ENCODE data around the gene PWP1. TPM values are rescaled to one million over a fixed set of nuclear protein-coding genes. Genes with fewer than 3 reads are reported as not detected.

PWP1 gene
- total and polyA plus RNA-seq, 9 of the 15 experiments (the other 6 are each of a cell fraction or from before 2014, with no cell fraction given) = 61.6 to 401 (median 111) TPM

DNA sequence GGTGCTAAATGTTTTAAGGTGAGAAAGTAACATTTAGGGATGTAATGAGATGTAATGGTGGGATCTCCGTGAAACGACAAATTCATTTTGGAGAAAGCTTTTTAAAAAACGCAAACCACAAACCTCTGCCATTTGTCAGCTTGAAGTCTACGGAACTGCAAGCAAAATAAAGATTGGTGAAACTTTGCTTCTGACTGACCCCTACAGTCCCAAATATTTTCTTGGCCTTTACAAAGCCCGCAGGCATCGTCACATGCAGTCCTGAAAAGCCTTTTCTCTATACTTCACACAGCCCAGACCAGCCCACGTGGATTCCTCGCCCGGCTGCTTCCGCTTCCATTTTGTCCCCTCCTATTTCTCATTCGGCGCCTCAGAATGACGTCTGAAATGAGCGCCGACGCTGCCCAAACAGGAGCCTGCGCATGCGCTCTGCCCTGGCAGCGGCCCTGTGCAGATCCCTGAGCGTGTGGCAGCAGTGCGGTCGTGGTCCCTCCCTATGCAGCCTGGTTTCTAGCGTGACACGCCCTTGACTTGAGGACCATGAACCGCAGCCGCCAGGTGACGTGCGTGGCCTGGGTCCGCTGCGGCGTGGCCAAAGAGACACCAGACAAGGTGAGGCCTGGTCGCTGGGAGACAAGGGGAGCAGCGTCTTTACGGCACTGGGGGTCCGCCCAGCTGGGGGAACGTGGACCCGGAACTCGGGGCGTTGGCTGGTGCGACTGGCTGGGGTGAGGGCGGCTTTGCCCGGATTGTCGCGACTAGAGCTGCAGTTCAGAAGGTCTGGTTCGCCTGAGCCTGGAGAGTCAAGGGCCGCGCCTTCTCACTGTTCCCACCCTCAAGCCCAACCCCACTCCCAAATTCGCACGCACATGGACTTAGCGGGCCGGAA is at the start of gene PWP1 (continued):
- TF ChIP-seq, protein P1, sequence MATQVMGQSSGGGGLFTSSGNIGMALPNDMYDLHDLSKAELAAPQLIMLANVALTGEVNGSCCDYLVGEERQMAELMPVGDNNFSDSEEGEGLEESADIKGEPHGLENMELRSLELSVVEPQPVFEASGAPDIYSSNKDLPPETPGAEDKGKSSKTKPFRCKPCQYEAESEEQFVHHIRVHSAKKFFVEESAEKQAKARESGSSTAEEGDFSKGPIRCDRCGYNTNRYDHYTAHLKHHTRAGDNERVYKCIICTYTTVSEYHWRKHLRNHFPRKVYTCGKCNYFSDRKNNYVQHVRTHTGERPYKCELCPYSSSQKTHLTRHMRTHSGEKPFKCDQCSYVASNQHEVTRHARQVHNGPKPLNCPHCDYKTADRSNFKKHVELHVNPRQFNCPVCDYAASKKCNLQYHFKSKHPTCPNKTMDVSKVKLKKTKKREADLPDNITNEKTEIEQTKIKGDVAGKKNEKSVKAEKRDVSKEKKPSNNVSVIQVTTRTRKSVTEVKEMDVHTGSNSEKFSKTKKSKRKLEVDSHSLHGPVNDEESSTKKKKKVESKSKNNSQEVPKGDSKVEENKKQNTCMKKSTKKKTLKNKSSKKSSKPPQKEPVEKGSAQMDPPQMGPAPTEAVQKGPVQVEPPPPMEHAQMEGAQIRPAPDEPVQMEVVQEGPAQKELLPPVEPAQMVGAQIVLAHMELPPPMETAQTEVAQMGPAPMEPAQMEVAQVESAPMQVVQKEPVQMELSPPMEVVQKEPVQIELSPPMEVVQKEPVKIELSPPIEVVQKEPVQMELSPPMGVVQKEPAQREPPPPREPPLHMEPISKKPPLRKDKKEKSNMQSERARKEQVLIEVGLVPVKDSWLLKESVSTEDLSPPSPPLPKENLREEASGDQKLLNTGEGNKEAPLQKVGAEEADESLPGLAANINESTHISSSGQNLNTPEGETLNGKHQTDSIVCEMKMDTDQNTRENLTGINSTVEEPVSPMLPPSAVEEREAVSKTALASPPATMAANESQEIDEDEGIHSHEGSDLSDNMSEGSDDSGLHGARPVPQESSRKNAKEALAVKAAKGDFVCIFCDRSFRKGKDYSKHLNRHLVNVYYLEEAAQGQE (IDR thresholded peaks at IDR 0.05; ENCODE audit: borderline replicate concordance) = no peak
- TF ChIP-seq, protein P1 (CRISPR knock-in tag; IDR thresholded peaks at IDR 0.05; ENCODE audit: low read depth) = no peak
- TF ChIP-seq TRIM24 (IDR thresholded peaks at IDR 0.05) = no peak
- TF ChIP-seq POLR2H (tag; IDR thresholded peaks at IDR 0.05; ENCODE audit: low read depth) = peak; percentile 82
- TF ChIP-seq, protein P2, sequence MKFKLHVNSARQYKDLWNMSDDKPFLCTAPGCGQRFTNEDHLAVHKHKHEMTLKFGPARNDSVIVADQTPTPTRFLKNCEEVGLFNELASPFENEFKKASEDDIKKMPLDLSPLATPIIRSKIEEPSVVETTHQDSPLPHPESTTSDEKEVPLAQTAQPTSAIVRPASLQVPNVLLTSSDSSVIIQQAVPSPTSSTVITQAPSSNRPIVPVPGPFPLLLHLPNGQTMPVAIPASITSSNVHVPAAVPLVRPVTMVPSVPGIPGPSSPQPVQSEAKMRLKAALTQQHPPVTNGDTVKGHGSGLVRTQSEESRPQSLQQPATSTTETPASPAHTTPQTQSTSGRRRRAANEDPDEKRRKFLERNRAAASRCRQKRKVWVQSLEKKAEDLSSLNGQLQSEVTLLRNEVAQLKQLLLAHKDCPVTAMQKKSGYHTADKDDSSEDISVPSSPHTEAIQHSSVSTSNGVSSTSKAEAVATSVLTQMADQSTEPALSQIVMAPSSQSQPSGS (CRISPR knock-in tag; IDR thresholded peaks at IDR 0.05) = no peak
- TF ChIP-seq ZNF23 (CRISPR knock-in tag; IDR thresholded peaks at IDR 0.05) = no peak
- TF ChIP-seq RFX1 (IDR thresholded peaks at IDR 0.05) = peak; percentile 75
- TF ChIP-seq, protein P3, sequence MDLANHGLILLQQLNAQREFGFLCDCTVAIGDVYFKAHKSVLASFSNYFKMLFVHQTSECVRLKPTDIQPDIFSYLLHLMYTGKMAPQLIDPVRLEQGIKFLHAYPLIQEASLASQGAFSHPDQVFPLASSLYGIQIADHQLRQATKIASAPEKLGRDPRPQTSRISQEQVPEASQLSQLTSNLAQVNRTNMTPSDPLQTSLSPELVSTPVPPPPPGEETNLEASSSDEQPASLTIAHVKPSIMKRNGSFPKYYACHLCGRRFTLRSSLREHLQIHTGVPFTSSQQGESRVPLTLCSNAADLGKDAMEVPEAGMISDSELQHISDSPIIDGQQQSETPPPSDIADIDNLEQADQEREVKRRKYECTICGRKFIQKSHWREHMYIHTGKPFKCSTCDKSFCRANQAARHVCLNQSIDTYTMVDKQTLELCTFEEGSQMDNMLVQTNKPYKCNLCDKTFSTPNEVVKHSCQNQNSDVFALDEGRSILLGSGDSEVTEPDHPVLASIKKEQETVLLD (IDR thresholded peaks at IDR 0.05) = peak; percentile 97
- no peak for TF ChIP-seq ZNF75A (CRISPR knock-in tag; IDR thresholded peaks at IDR 0.05)
- TF ChIP-seq MTA2 (IDR thresholded peaks at IDR 0.05; ENCODE audit: low read depth) = no peak
- no peak for TF ChIP-seq NCOA6 (IDR thresholded peaks at IDR 0.05)
- peak; percentile 44 for TF ChIP-seq CCNT2 (IDR thresholded peaks at IDR 0.05; ENCODE audit: borderline replicate concordance, extremely low read depth, insufficient read length, low read depth, low read length)
- TF ChIP-seq POU5F1 (IDR thresholded peaks at IDR 0.05; ENCODE audit: borderline replicate concordance, low read depth, low read length, partially characterized antibody) = peak; percentile 66
